Measurements from ENCODE around the gene MED12L.

GRCh38 chr3:151154566-151154965 lies 69.1 kb downstream of the MED12L start:
- no peak for TF ChIP-seq CTCF (IDR thresholded peaks at IDR 0.05)
- no peak for TF ChIP-seq POLR2AphosphoS5 (IDR thresholded peaks at IDR 0.05)
- TF ChIP-seq EP300 (IDR thresholded peaks at IDR 0.05) = no peak
